Nephron progenitor cell (in vitro differentiated cells): ENCODE results near the gene ZNF274.
"Not testable (repeated sequence)": the region's sequence is repeated elsewhere in the genome, so short reads cannot be mapped to it uniquely, and the experiment has no call there.

Experiments used
- DNase-seq: peaks from one replicate; pipeline ENCODE4 v3.0.0; 2021
- H3K27ac Mint-ChIP-seq: 2 replicates; pipeline ENCODE4 v1.8.0; 2021; ENCODE audit warnings: mild to moderate bottlenecking, moderate library complexity, mixed read lengths
- H3K27me3 Mint-ChIP-seq: 2 replicates; pipeline ENCODE4 v1.8.0; 2021; ENCODE audit warnings: mild to moderate bottlenecking, low read depth, mixed read lengths; ENCODE audit not compliant: poor library complexity
- H3K36me3 Mint-ChIP-seq: 2 replicates; pipeline ENCODE4 v1.8.0; 2021; ENCODE audit warnings: low read depth, mixed read lengths
- H3K4me1 Mint-ChIP-seq: 2 replicates; pipeline ENCODE4 v1.8.0; 2021; ENCODE audit warnings: mixed read lengths
- H3K4me3 Mint-ChIP-seq: 2 replicates; pipeline ENCODE4 v1.8.0; 2021; ENCODE audit warnings: mild to moderate bottlenecking, moderate library complexity, mixed read lengths
- H3K9me3 Mint-ChIP-seq: 2 replicates; pipeline ENCODE4 v1.8.0; 2021; ENCODE audit warnings: mild to moderate bottlenecking, moderate library complexity, mixed read lengths
- CTCF ChIP-seq: fragments of 200-600 bp; sonication (generic); IDR thresholded peaks from 2 replicates; pipeline ENCODE4 v1.5.0; 2021; ENCODE audit warnings: antibody characterized with exemption

Gene ZNF274

GRCh38 chr19:58237324-58237723 is 54.5 kb downstream of the ZNF274 start:
- H3K4me1 Mint-ChIP-seq: no peaks in the 10 kb centered on the region
- H3K36me3 Mint-ChIP-seq: peaks cover 100% of the 10 kb centered on the region
- no peak for DNase-seq
- no peak for TF ChIP-seq CTCF
- no peak overlapping the region for H3K4me3 Mint-ChIP-seq
- H3K27ac Mint-ChIP-seq: no peak overlapping the region
- H3K9me3 Mint-ChIP-seq: peaks cover 97% of the 10 kb centered on the region
- H3K27me3 Mint-ChIP-seq: peaks cover 3% of the 10 kb centered on the region

- Mint-ChIP-seq H3K36me3 (peaks cover 100% of the 10 kb centered on the region), H3K4me3 (no peak overlapping the region), H3K27ac (no peak overlapping the region), H3K27me3 (peaks cover 3% of the 10 kb centered on the region), H3K9me3 (peaks cover 100% of the 10 kb centered on the region), H3K4me1 (no peaks in the 10 kb centered on the region)
- no peak for TF ChIP-seq CTCF
- DNase-seq: no peak
Observed at GRCh38 chr19:58243351-58243750, 60.5 kb downstream of the ZNF274 start.

- TF ChIP-seq CTCF: no peak
- H3K9me3 Mint-ChIP-seq: peaks cover 100% of the 10 kb centered on the region
- no peak for DNase-seq
- H3K27ac Mint-ChIP-seq: no peak overlapping the region
- no peaks in the 10 kb centered on the region for H3K4me1 Mint-ChIP-seq
- H3K27me3 Mint-ChIP-seq: peaks cover 3% of the 10 kb centered on the region
- peaks cover 100% of the 10 kb centered on the region for H3K36me3 Mint-ChIP-seq
- no peak overlapping the region for H3K4me3 Mint-ChIP-seq
Observed at GRCh38 chr19:58248886-58249285, 66.0 kb downstream of the ZNF274 start.

- H3K9me3 Mint-ChIP-seq: peaks cover 100% of the 10 kb centered on the region
- peaks cover 100% of the 10 kb centered on the region for H3K36me3 Mint-ChIP-seq
- H3K27me3 Mint-ChIP-seq: peaks cover 8% of the 10 kb centered on the region
- H3K27ac Mint-ChIP-seq: no peak overlapping the region
- H3K4me3 Mint-ChIP-seq: no peak overlapping the region
- no peaks in the 10 kb centered on the region for H3K4me1 Mint-ChIP-seq
- no peak for TF ChIP-seq CTCF
- DNase-seq: no peak
Observed at GRCh38 chr19:58252102-58252685, 69.3 kb downstream of the ZNF274 start.

GRCh38 chr19:58258259-58258658 is 75.4 kb downstream of the ZNF274 start:
- Mint-ChIP-seq H3K36me3 (peaks cover 100% of the 10 kb centered on the region), H3K9me3 (peaks cover 100% of the 10 kb centered on the region), H3K27me3 (peaks cover 21% of the 10 kb centered on the region)
- DNase-seq, H3K4me1 Mint-ChIP-seq, H3K4me3 Mint-ChIP-seq, H3K27ac Mint-ChIP-seq: not testable (repeated sequence)

GRCh38 chr19:58261600-58261967 is 78.7 kb downstream of the ZNF274 start:
- H3K4me1 Mint-ChIP-seq: no peaks in the 10 kb centered on the region
- peaks cover 19% of the 10 kb centered on the region for H3K27me3 Mint-ChIP-seq
- no peak for DNase-seq
- peaks cover 100% of the 10 kb centered on the region for H3K36me3 Mint-ChIP-seq
- no peak for TF ChIP-seq CTCF
- H3K9me3 Mint-ChIP-seq: peaks cover 100% of the 10 kb centered on the region
- H3K27ac Mint-ChIP-seq: no peak overlapping the region
- H3K4me3 Mint-ChIP-seq: no peak overlapping the region
